Measurements from ENCODE around the gene KCTD14. TPM values are rescaled to one million over a fixed set of nuclear protein-coding genes. Genes with fewer than 3 reads are reported as not detected.
"Not testable (repeated sequence)": the region's sequence is repeated elsewhere in the genome, so short reads cannot be mapped to it uniquely, and the experiment has no call there.

Gene KCTD14
- polyA plus RNA-seq, 2 of the 4 experiments (the other 2 are of a cell fraction) = 2.7 to 3.2 TPM

- Histone ChIP-seq H3K27ac (peak overlapping the region in 1 of 2 experiments; percentile 15; a peak in 1 of 6 replicates), H3K4me2 (peak overlapping the region; percentile 38), H3K4me1 (peaks cover 34% of the 10 kb centered on the region)
- H3K4me3 ChIP-seq; POLR2A ChIA-PET; FAIRE-seq; H3K9me3 ChIP-seq; TF ChIP-seq FOSL2 (IDR thresholded peaks at IDR 0.05): not testable (repeated sequence)
- TF ChIP-seq MAFK (IDR thresholded peaks at IDR 0.05; ENCODE audit: partially characterized antibody) (peak; percentile 8), FOSL2 (CRISPR knock-in tag; IDR thresholded peaks at IDR 0.05) (peak; percentile 36; the same call in 1 of the 2 replicates)
- WGBS (ENCODE audit: missing lambda C conversion rate) = 47% methylated on average over 9 of the region's 9 CpGs
- CTCF ChIA-PET = interaction anchor here (0.6 to 2.2 kb wide), 3 partner anchors 17 to 537 kb away, joined by 3 to 7 read pairs (median 7); no protein-coding TSS in a partner anchor
- DNase-seq (ENCODE audit: low read depth in 1 of 2, low spot score in 1 of 2) = peak in 1 of 2 experiments; percentile 62
- peak; percentile 64 to 81; a peak in 5 of 6 replicates for ATAC-seq
Measured at GRCh38 chr11:78028423-78028822, 5.3 kb upstream of the KCTD14 start.

DNA sequence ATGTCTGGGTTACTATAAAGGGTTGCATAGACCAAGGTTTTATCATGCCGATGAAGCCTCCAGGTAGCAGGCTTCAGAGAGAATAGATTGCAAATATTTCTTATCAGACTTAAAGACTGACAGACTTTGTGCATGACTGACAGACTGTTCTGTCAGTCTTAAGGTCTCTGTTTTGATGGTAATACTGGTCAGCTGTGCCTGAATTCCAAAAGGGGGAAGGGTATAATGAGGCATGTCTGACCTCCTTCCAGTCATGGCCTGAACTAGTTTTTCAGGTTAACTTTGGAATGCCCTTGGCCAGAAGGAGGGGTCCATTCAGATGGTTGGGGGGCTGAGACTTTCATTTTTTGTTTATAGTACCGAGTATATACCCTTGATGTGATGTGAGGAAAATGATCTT lies 4.7 kb upstream of the KCTD14 start:
- Histone ChIP-seq H3K4me1 (peaks cover 30% of the 10 kb centered on the region), H3K27ac (peak overlapping the region in 1 of 2 experiments; percentile 10; a peak in 1 of 6 replicates), H3K9me3 (no peaks in the 10 kb centered on the region), H3K4me3 (no peak overlapping the region), H3K4me2 (no peak overlapping the region; the same call in 2 of the 3 replicates)
- ChIA-PET CTCF (interaction anchor here (1.1 to 2.1 kb wide), 3 partner anchors 18 to 31 kb away, joined by 4 to 7 read pairs (median 4); no protein-coding TSS in a partner anchor), POLR2A (no interaction called here)
- no peak for FAIRE-seq
- ATAC-seq = no peak
- 73% methylated on average over 2 of the region's 2 CpGs for WGBS (ENCODE audit: missing lambda C conversion rate)
- no peak for DNase-seq (ENCODE audit: low read depth in 1 of 2, low spot score in 1 of 2)
- TF ChIP-seq HOXB13 (CRISPR knock-in tag; IDR thresholded peaks at IDR 0.05; ENCODE audit: low read depth) = no peak
- TF ChIP-seq, protein P1, sequence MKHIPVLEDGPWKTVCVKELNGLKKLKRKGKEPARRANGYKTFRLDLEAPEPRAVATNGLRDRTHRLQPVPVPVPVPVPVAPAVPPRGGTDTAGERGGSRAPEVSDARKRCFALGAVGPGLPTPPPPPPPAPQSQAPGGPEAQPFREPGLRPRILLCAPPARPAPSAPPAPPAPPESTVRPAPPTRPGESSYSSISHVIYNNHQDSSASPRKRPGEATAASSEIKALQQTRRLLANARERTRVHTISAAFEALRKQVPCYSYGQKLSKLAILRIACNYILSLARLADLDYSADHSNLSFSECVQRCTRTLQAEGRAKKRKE (CRISPR knock-in tag; IDR thresholded peaks at IDR 0.05; ENCODE audit: low read depth) = no peak
- no peak for TF ChIP-seq ZNF302 (CRISPR knock-in tag; IDR thresholded peaks at IDR 0.05)
- no peak for TF ChIP-seq CEBPB (IDR thresholded peaks at IDR 0.05)
- TF ChIP-seq, protein P2, sequence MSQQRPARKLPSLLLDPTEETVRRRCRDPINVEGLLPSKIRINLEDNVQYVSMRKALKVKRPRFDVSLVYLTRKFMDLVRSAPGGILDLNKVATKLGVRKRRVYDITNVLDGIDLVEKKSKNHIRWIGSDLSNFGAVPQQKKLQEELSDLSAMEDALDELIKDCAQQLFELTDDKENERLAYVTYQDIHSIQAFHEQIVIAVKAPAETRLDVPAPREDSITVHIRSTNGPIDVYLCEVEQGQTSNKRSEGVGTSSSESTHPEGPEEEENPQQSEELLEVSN (IDR thresholded peaks at IDR 0.05; ENCODE audit: borderline replicate concordance, low read depth) = no peak
- no peak for TF ChIP-seq GATA3 (IDR thresholded peaks at IDR 0.05; ENCODE audit: borderline replicate concordance)
- no peak for TF ChIP-seq NPAS2 (CRISPR knock-in tag; IDR thresholded peaks at IDR 0.05; ENCODE audit: borderline replicate concordance)
- TF ChIP-seq NFE2L2 (conservative IDR thresholded peaks at IDR 0.05; ENCODE audit: low read length) = no peak
- no peak for TF ChIP-seq EHMT2 (IDR thresholded peaks at IDR 0.05; ENCODE audit: low read depth)
- TF ChIP-seq POLR2AphosphoS2 (conservative IDR thresholded peaks at IDR 0.05; ENCODE audit: low read length) = no peak
- TF ChIP-seq FOSB (CRISPR knock-in tag; IDR thresholded peaks at IDR 0.05) = no peak

DNA sequence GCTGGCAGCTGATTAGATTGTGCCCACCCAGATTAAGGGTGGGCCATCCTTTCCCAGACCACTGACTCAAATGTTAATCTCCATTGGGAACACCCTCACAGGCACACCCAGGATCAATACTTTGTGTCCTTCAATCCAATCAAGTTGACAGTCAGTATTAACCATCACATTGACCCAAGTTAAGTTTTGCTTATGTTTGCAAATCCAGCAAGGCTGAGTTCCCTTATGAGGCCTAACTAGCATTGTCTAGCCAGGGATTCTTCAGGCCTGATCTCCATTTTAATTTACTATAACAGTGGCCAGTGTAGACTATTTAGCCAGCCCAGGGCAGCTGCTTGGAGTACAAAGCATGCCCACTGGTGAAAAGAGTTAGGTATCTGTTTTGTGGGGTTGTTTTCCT lies 2.3 kb upstream of the KCTD14 start:
- Histone ChIP-seq H3K27ac (no peak overlapping the region), H3K4me2 (no peak overlapping the region), H3K4me1 (peaks cover 19% of the 10 kb centered on the region), H3K9me3 (no peaks in the 10 kb centered on the region), H3K4me3 (no peak overlapping the region)
- no peak for ATAC-seq
- no peak for FAIRE-seq
- POLR2A ChIA-PET = no interaction called here
- no peak for DNase-seq (ENCODE audit: low read depth in 1 of 2, low spot score in 1 of 2)
- CTCF ChIA-PET = no interaction called here
- TF ChIP-seq HMGXB4 (CRISPR knock-in tag; IDR thresholded peaks at IDR 0.05; ENCODE audit: borderline replicate concordance) = no peak
- TF ChIP-seq BHLHE40 (IDR thresholded peaks at IDR 0.05; ENCODE audit: low read depth, low read length) = no peak
- no peak for TF ChIP-seq KDM1A (IDR thresholded peaks at IDR 0.05; ENCODE audit: low read depth)
- no peak for TF ChIP-seq HOXB13 (CRISPR knock-in tag; IDR thresholded peaks at IDR 0.05; ENCODE audit: low read depth)
- no peak for TF ChIP-seq CTCF (IDR thresholded peaks at IDR 0.05)
- no peak for TF ChIP-seq EHF (CRISPR knock-in tag; IDR thresholded peaks at IDR 0.05)
- TF ChIP-seq TFCP2L1 (CRISPR knock-in tag; IDR thresholded peaks at IDR 0.05) = no peak
- no peak for TF ChIP-seq CHD4 (IDR thresholded peaks at IDR 0.05; ENCODE audit: borderline replicate concordance)
- TF ChIP-seq, protein P3, sequence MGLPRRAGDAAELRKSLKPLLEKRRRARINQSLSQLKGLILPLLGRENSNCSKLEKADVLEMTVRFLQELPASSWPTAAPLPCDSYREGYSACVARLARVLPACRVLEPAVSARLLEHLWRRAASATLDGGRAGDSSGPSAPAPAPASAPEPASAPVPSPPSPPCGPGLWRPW (IDR thresholded peaks at IDR 0.05) = no peak
- TF ChIP-seq, protein P4, sequence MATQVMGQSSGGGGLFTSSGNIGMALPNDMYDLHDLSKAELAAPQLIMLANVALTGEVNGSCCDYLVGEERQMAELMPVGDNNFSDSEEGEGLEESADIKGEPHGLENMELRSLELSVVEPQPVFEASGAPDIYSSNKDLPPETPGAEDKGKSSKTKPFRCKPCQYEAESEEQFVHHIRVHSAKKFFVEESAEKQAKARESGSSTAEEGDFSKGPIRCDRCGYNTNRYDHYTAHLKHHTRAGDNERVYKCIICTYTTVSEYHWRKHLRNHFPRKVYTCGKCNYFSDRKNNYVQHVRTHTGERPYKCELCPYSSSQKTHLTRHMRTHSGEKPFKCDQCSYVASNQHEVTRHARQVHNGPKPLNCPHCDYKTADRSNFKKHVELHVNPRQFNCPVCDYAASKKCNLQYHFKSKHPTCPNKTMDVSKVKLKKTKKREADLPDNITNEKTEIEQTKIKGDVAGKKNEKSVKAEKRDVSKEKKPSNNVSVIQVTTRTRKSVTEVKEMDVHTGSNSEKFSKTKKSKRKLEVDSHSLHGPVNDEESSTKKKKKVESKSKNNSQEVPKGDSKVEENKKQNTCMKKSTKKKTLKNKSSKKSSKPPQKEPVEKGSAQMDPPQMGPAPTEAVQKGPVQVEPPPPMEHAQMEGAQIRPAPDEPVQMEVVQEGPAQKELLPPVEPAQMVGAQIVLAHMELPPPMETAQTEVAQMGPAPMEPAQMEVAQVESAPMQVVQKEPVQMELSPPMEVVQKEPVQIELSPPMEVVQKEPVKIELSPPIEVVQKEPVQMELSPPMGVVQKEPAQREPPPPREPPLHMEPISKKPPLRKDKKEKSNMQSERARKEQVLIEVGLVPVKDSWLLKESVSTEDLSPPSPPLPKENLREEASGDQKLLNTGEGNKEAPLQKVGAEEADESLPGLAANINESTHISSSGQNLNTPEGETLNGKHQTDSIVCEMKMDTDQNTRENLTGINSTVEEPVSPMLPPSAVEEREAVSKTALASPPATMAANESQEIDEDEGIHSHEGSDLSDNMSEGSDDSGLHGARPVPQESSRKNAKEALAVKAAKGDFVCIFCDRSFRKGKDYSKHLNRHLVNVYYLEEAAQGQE (IDR thresholded peaks at IDR 0.05) = no peak
- TF ChIP-seq SMC3 (IDR thresholded peaks at IDR 0.05) = no peak
- TF ChIP-seq SREBF2 (IDR thresholded peaks at IDR 0.05) = no peak
- TF ChIP-seq CHD2 (IDR thresholded peaks at IDR 0.05; ENCODE audit: low read length, partially characterized antibody) = no peak
